Smooth muscle cell (in vitro differentiated cells): ENCODE results near the gene UBE2O. TPM values are rescaled to one million over a fixed set of nuclear protein-coding genes. Genes with fewer than 3 reads are reported as not detected.

Experiments used
- DNase-seq: peaks from one replicate; lab custom pipeline; 2025; ENCODE audit not compliant: unreplicated experiment; lab: John Stamatoyannopoulos, UW
- H2AFZ ChIP-seq: fragments of 200-600 bp; sonication (generic); 2 replicates; pipeline ENCODE4 v1.6.0; 2016; ENCODE audit warnings: antibody characterized with exemption, low read depth, mild to moderate bottlenecking
- H3F3A ChIP-seq: fragments of 200-600 bp; sonication (generic); 2 replicates; pipeline ENCODE4 v1.6.0; 2017; ENCODE audit warnings: antibody characterized with exemption, low read depth
- H3K27ac ChIP-seq: fragments of 200-600 bp; sonication (generic); 2 replicates; pipeline ENCODE4 v1.5.1; 2016; ENCODE audit warnings: low read depth, mild to moderate bottlenecking
- H3K27me3 ChIP-seq: fragments of 200-600 bp; sonication (generic); 2 replicates; pipeline ENCODE4 v1.6.1; 2016; ENCODE audit warnings: low read depth, mild to moderate bottlenecking
- H3K36me3 ChIP-seq: fragments of 200-600 bp; sonication (generic); 2 replicates; pipeline ENCODE4 v1.5.1; 2016; ENCODE audit warnings: low read depth
- H3K4me1 ChIP-seq: fragments of 200-600 bp; sonication (generic); 2 replicates; pipeline ENCODE4 v1.5.1; 2016; ENCODE audit warnings: low read depth
- H3K4me2 ChIP-seq: fragments of 200-600 bp; sonication (generic); 2 replicates; pipeline ENCODE4 v1.6.0; 2016; ENCODE audit warnings: mild to moderate bottlenecking
- H3K4me3 ChIP-seq: fragments of 200-600 bp; sonication (generic); 2 replicates; pipeline ENCODE4 v1.5.1; 2016; ENCODE audit warnings: mild to moderate bottlenecking
- H3K79me2 ChIP-seq: fragments of 200-600 bp; sonication (generic); 2 replicates; pipeline ENCODE4 v1.6.0; 2016; ENCODE audit warnings: low read depth, mild to moderate bottlenecking
- H3K9ac ChIP-seq: fragments of 200-600 bp; sonication (generic); 2 replicates; pipeline ENCODE4 v1.6.0; 2016; ENCODE audit warnings: low read depth
- H3K9me3 ChIP-seq: fragments of 200-600 bp; sonication (generic); replicated peaks from 2 replicates; pipeline ENCODE4 v1.5.1; 2016; ENCODE audit warnings: low read depth
- H4K20me1 ChIP-seq: fragments of 200-600 bp; sonication (generic); 2 replicates; pipeline ENCODE4 v1.6.0; 2016; ENCODE audit warnings: low read depth
- WGBS: methylation state at CpG from one replicate; pipeline ENCODE4 v1.1.7; 2016; ENCODE audit warnings: low lambda C conversion rate; 5-methylcytosine and 5-hydroxymethylcytosine counted together
- polyA plus RNA-seq: library from polyadenylated mRNA; unstranded; fragments of >200 nt; fragmentation: Nextera tagmentation; extraction: Ambion mirVana; gene quantifications from 2 replicates; pipeline ENCODE4 v1.2.1, GENCODE V29; 2016
- total RNA-seq: library from RNA; depleted of rRNA; stranded (reverse); fragments of >200 nt; gene quantifications from 2 replicates; pipeline ENCODE4 v1.2.3, GENCODE V29; 2014
- TF ChIP-seq, protein P1 (sequence below): fragments of 200-600 bp; sonication (generic); IDR thresholded peaks from 2 replicates; pipeline ENCODE4 v1.5.1; 2017; ENCODE audit warnings: borderline replicate concordance, mild to moderate bottlenecking, antibody characterized with exemption; ENCODE audit not compliant: insufficient read depth, poor library complexity, severe bottlenecking

The UBE2O gene
- total and polyA plus RNA-seq, 2 experiments from 2014 or later, result 10.1 to 12.1 TPM

DNA sequence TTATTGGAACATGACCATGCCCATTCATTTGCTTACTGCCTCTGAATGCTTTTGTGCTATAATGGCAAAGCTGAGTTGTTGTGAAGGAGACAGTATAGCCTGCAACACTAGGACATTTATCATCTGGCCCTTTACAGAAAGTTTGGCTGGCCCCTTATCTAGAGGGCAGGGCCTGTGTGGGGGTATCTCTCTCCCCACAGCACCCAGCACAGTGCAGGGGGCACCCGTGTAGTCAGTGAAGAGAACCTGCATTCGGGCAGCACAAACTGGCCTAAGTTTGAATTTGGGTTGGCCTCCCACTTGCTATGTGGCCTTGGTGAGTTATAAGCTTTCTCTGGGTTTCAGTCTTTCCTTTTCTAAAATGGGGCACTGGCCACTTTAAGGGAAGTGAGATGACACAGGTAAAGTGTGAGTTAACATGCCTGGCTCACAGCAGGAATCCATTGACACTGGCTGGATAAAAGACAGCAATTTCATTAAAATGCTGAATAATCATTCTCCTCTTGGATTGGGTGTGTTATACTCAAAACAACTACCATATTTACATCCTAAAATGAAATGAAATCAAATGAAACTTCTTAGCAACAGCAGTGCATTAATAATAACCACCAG lies 12.1 kb downstream of the UBE2O start:
- H3K9ac ChIP-seq, result no peak overlapping the region
- 82% methylated on average over 2 of the region's 2 CpGs for WGBS
- peaks cover 3% of the 10 kb centered on the region for H3F3A ChIP-seq
- H3K9me3 ChIP-seq, result no peaks in the 10 kb centered on the region
- peaks cover 14% of the 10 kb centered on the region for H3K4me1 ChIP-seq
- H3K27me3 ChIP-seq, result no peaks in the 10 kb centered on the region
- H3K36me3 ChIP-seq, result no peaks in the 10 kb centered on the region
- no peak for DNase-seq
- peaks cover 91% of the 10 kb centered on the region for H3K79me2 ChIP-seq
- no peak overlapping the region for H3K27ac ChIP-seq
- peaks cover 100% of the 10 kb centered on the region for H4K20me1 ChIP-seq
- TF ChIP-seq, protein P1, sequence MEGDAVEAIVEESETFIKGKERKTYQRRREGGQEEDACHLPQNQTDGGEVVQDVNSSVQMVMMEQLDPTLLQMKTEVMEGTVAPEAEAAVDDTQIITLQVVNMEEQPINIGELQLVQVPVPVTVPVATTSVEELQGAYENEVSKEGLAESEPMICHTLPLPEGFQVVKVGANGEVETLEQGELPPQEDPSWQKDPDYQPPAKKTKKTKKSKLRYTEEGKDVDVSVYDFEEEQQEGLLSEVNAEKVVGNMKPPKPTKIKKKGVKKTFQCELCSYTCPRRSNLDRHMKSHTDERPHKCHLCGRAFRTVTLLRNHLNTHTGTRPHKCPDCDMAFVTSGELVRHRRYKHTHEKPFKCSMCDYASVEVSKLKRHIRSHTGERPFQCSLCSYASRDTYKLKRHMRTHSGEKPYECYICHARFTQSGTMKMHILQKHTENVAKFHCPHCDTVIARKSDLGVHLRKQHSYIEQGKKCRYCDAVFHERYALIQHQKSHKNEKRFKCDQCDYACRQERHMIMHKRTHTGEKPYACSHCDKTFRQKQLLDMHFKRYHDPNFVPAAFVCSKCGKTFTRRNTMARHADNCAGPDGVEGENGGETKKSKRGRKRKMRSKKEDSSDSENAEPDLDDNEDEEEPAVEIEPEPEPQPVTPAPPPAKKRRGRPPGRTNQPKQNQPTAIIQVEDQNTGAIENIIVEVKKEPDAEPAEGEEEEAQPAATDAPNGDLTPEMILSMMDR, result no peak
- H3K4me2 ChIP-seq, result no peak overlapping the region
- no peak overlapping the region for H3K4me3 ChIP-seq
- no peak overlapping the region for H2AFZ ChIP-seq

DNA sequence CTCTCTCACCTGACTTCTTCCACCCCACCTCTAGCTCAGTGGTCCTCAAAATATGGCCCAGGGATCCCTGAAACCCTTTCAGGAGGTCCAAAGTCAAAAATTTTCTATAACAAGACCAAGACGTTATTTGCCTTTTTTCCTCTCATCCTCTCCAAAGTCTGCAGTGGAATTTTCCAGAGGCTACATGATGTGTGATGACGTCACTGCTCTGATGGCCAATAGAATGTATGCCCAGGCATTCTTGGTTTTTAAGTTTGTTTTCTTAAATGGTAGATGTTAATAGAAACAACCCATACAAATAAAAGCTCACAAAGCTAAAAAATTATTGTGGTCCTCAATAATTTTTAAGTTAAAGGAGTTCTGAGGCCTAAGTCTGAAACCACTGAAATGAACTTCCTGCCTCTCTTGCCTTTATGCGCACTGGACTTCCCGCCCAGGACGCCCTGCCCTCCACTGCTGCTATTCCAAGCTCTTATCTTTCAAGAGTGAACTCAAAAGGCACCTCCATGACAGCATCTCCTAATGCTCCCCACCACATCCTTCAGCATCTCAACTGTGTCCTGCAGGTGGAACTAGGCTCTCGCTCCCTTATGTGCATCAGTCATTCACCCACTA lies 13.5 kb downstream of the UBE2O start:
- Histone ChIP-seq H3K4me1 (peaks cover under 1% of the 10 kb centered on the region), H3K9me3 (no peaks in the 10 kb centered on the region), H3K9ac (no peak overlapping the region), H3K27me3 (no peaks in the 10 kb centered on the region), H3K36me3 (no peaks in the 10 kb centered on the region), H3K4me2 (no peak overlapping the region), H3F3A (peaks cover 3% of the 10 kb centered on the region), H3K4me3 (no peak overlapping the region), H4K20me1 (peaks cover 100% of the 10 kb centered on the region), H3K27ac (no peak overlapping the region), H2AFZ (no peak overlapping the region), H3K79me2 (peaks cover 89% of the 10 kb centered on the region)
- TF ChIP-seq, protein P1, result no peak
- 90% methylated on average over 6 of the region's 6 CpGs for WGBS
- DNase-seq, result no peak

DNA sequence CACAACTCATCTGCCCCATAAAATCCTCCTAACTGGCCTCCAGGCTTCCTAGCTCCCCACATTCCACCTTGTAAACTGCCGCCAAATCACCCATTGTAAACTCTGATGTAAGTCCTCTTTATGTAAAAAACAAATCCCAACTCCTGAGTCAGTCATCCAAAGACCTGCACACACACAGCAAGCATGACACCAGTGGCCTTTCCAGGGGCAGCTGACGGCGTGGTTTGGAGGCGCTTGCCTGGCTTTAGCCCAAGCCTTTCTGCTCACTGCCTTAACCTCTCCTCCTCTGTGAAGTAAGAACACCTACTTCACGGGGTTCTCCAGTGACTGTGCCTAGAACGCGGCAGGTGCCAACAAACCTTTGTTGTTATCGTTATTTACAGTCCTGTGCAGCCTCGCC lies 14.0 kb downstream of the UBE2O start:
- 72% methylated on average over 9 of the region's 9 CpGs for WGBS
- Histone ChIP-seq H3K27ac (no peak overlapping the region), H3K79me2 (peaks cover 88% of the 10 kb centered on the region), H3K4me2 (no peak overlapping the region), H2AFZ (no peak overlapping the region), H3K4me3 (no peak overlapping the region), H3K9me3 (no peaks in the 10 kb centered on the region), H3K36me3 (no peaks in the 10 kb centered on the region), H3K27me3 (no peaks in the 10 kb centered on the region), H3K9ac (no peak overlapping the region), H3F3A (peaks cover 3% of the 10 kb centered on the region), H3K4me1 (no peaks in the 10 kb centered on the region), H4K20me1 (peaks cover 100% of the 10 kb centered on the region)
- TF ChIP-seq, protein P1, result no peak
- no peak for DNase-seq
